Heart right ventricle (tissue), 16 donors: Measurements from ENCODE around the gene FAM89B. TPM values are rescaled to one million over a fixed set of nuclear protein-coding genes. Genes with fewer than 3 reads are reported as not detected.
A peak's percentile ranks its signal among the peaks of the same experiment; 100 is the strongest.

ENCODE experiments used
- ATAC-seq, 8 donors: fragments of 200-7000 bp; cut with Tn5 transposase; one replicate each; pipeline ENCODE4 v1.9.1; 2020; ENCODE audit warnings: mild to moderate bottlenecking in 8 of 8, moderate library complexity in 8 of 8, moderate number of reproducible peaks in 1 of 8
- DNase-seq, 2 donors: peaks; one replicate each; pipeline ENCODE4 v3.0.0-alpha.2; 2020
- H3K27ac ChIP-seq, 10 donors: fragments of 200-600 bp; sonication (generic) in 2 of 10; one replicate each; pipeline versions ENCODE4 v1.5.0 to v1.8.0; 2020 to 2022; ENCODE audit warnings: mild to moderate bottlenecking in 3 of 10
- H3K27me3 ChIP-seq, 7 donors: fragments of 200-600 bp; one replicate each; pipeline ENCODE4 v1.8.0; 2021 to 2022; ENCODE audit warnings: mild to moderate bottlenecking in 2 of 7
- H3K36me3 ChIP-seq, 9 donors: fragments of 200-600 bp; sonication (generic) in 1 of 9; one replicate each; pipeline versions ENCODE4 v1.5.0 to v1.8.0; 2020 to 2022; ENCODE audit warnings: mild to moderate bottlenecking in 2 of 9
- H3K4me1 ChIP-seq, 9 donors: fragments of 200-600 bp; sonication (generic) in 1 of 9; one replicate each; pipeline versions ENCODE4 v1.5.0 to v1.8.0; 2020 to 2022; ENCODE audit warnings: mild to moderate bottlenecking in 4 of 9
- H3K4me3 ChIP-seq, 10 donors: fragments of 200-600 bp; sonication (generic) in 2 of 10; one replicate each; pipeline versions ENCODE4 v1.5.0 to v1.8.0; 2020 to 2022; ENCODE audit warnings: mild to moderate bottlenecking in 7 of 10, moderate library complexity in 2 of 10
- H3K9me3 ChIP-seq, 11 donors: fragments of 200-600 bp in 10 of 11; sonication (generic) in 2 of 11; one replicate each; pipeline versions ENCODE4 v1.5.0 to v1.8.0; 2013 to 2022; ENCODE audit warnings: mild to moderate bottlenecking in 2 of 11, control low read depth in 1 of 11, moderate library complexity in 1 of 11
- WGBS, 2 donors: extraction: QIAGEN DNeasy Blood & Tissue Kit; methylation state at CpG; one replicate each; pipeline ENCODE4 v1.1.7; 2013; ENCODE audit warnings: inconsistent platforms in 1 of 2; 5-methylcytosine and 5-hydroxymethylcytosine counted together
- intact Hi-C, 10 donors: fragments of 100-400 bp; cut with DNase I; formaldehyde crosslinking; loops; one replicate each; pipeline versions ENCODE4 v1.11.1 to v1.14.2; 2022
- polyA plus RNA-seq, 2 donors: library from polyadenylated mRNA; stranded (reverse); fragments of 200-250 nt; gene quantifications; one replicate each; pipeline ENCODE4 v1.2.3, GENCODE V29; 2013
- total RNA-seq, 10 donors: library from RNA; stranded (reverse); fragmentation: NEBNext Ultra II Directional in 3 of 10; extraction: Animal tissue kit (Norgen Biotek cat#: 25700) in 3 of 10; gene quantifications; one replicate each; pipeline versions ENCODE4 v1.2.1 to v1.2.4, GENCODE V29; 2021 to 2023
- TF ChIP-seq, protein P1 (sequence below), 9 donors: fragments of 200-600 bp; sonication (generic) in 2 of 9; IDR thresholded peaks; one replicate each; pipeline versions ENCODE4 v1.5.0 to v1.8.0; 2021 to 2022; ENCODE audit warnings: antibody characterized with exemption in 9 of 9, mild to moderate bottlenecking in 5 of 9, moderate library complexity in 1 of 9
- donor health status: Arrhythmogenic right ventricular cardiomyopathy.
- donor health status: ischemic (EF 13 %, LVEDD 7.1; RV severe dilation, severe dysfunction).
- donor health status: healthy with polysubstance abuse.
- donor health status: DM: no; HTN: yes; CAD: no.
- donor health status: DM: no; HTN: no; CAD: no.
- donor health status: ischemic (EF 25% LVEDD 6.9; RV normal size, moderate dysfunction).
- donor health status: ischemic (EF 25% LVEDD 5.7; RV mildly dilated, moderate dysfunction).
- donor health status: healthy.
- donor health status: DM: yes; HTN: yes; CAD: no.
- donor health status: Ischemic cardiomyopathy.
- donor health status: ischemic (EF 35%, LVEDD 5.7; RV mildly dilated, moderate dysfunction).
- donor health status: nonischemic (EF 11% LVEDD 7.7; RV severe dilation, severe dysfunction).
- donor health status: DM: yes; HTN: yes; CAD: no.
- donor health status: PGD.
- donor health status: ischemic (EF 29% LVEDD 5.4; RV normal size, mild dysfunction).
- donor health status: nonischemic (EF 23%, LVEDD 6.1; RV moderate dilation, normal function).

FAM89B gene
- total and polyA plus RNA-seq, 12 donors: 21.2 to 55.7 (median 33.8) TPM

- DNase-seq (peak in 1 of 2 donors; percentile 43), ATAC-seq (peak in 2 of 8 donors; percentile 1 to 11)
- peaks cover 0 to 9% (median 0%) of the 10 kb centered on the region in 7 donors for H3K27me3 ChIP-seq
- H3K36me3 ChIP-seq: peaks cover 0 to 17% (median 0%) of the 10 kb centered on the region in 9 donors
- H3K27ac ChIP-seq: peak overlapping the region; percentile 84 to 99 (median 94)
- peak overlapping the region; percentile 35 to 76 (median 64) for H3K4me3 ChIP-seq
- WGBS, 2 donors: 2 to 3% methylated on average over 29 to 47 of the region's 47 CpGs
- intact Hi-C loops: loop anchor here in 2 of 10 donors (1.0 kb wide), 1 partner anchor 17 kb away; no protein-coding TSS in a partner anchor
- peaks cover 38 to 79% (median 57%) of the 10 kb centered on the region in 9 donors for H3K4me1 ChIP-seq
- no peaks in the 10 kb centered on the region for H3K9me3 ChIP-seq
- TF ChIP-seq, protein P1, sequence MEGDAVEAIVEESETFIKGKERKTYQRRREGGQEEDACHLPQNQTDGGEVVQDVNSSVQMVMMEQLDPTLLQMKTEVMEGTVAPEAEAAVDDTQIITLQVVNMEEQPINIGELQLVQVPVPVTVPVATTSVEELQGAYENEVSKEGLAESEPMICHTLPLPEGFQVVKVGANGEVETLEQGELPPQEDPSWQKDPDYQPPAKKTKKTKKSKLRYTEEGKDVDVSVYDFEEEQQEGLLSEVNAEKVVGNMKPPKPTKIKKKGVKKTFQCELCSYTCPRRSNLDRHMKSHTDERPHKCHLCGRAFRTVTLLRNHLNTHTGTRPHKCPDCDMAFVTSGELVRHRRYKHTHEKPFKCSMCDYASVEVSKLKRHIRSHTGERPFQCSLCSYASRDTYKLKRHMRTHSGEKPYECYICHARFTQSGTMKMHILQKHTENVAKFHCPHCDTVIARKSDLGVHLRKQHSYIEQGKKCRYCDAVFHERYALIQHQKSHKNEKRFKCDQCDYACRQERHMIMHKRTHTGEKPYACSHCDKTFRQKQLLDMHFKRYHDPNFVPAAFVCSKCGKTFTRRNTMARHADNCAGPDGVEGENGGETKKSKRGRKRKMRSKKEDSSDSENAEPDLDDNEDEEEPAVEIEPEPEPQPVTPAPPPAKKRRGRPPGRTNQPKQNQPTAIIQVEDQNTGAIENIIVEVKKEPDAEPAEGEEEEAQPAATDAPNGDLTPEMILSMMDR (IDR thresholded peaks at IDR 0.05): no peak
Measured at GRCh38 chr11:65557280-65558001, 14.9 kb upstream of the FAM89B start.

- 1% methylated on average over 56 to 77 of the region's 79 CpGs for WGBS, 2 donors
- ATAC-seq (peak; percentile 76 to 90 (median 82)), DNase-seq (peak; percentile 84 to 87)
- peak within 1 kb of the TSS; percentile 35 to 76 (median 64) for H3K4me3 ChIP-seq
- H3K9me3 ChIP-seq: no peaks in the 10 kb centered on the region
- peaks cover 0 to 9% (median 0%) of the 10 kb centered on the region in 9 donors for H3K36me3 ChIP-seq
- H3K27me3 ChIP-seq: peaks cover 0 to 9% (median 0%) of the 10 kb centered on the region in 7 donors
- peaks cover 38 to 75% (median 57%) of the 10 kb centered on the region in 9 donors for H3K4me1 ChIP-seq
- TF ChIP-seq, protein P1 (IDR thresholded peaks at IDR 0.05): peak in 3 of 9 donors; percentile 29 to 35 (median 34)
- H3K27ac ChIP-seq: peak within 1 kb of the TSS; percentile 84 to 99 (median 94)
- intact Hi-C loops: loop anchor here in 2 of 10 donors (1.0 kb wide), 1 partner anchor 18 kb away; no protein-coding TSS in a partner anchor
Measured at GRCh38 chr11:65558002-65558929, 14.1 kb upstream of the FAM89B start, which contains the start of gene LTBP3. LTBP3 (minus strand) TSS chr11:65558359; CDS start chr11:65557959, 400 bp downstream.

GRCh38 chr11:65558930-65559509 is 13.3 kb upstream of the FAM89B start:
- Histone ChIP-seq H3K4me3 (peak overlapping the region in 9 of 10 donors; percentile 56 to 76 (median 66)), H3K36me3 (peaks cover 0 to 2% (median 0%) of the 10 kb centered on the region in 9 donors), H3K9me3 (no peaks in the 10 kb centered on the region), H3K4me1 (peaks cover 38 to 72% (median 57%) of the 10 kb centered on the region in 9 donors), H3K27me3 (peaks cover 0 to 9% (median 0%) of the 10 kb centered on the region in 7 donors), H3K27ac (peak overlapping the region; percentile 84 to 99 (median 94))
- intact Hi-C loops: loop anchor here in 2 of 10 donors (1.0 kb wide), 1 partner anchor 19 kb away; no protein-coding TSS in a partner anchor
- TF ChIP-seq, protein P1 (IDR thresholded peaks at IDR 0.05): peak in 3 of 9 donors; percentile 26 to 34 (median 32)
- WGBS, 2 donors: 36 to 38% methylated on average over 17 to 19 of the region's 19 CpGs
- ATAC-seq: peak; percentile 43 to 76 (median 70)
- peak; percentile 75 to 77 for DNase-seq
